GM10266 (cell line): ENCODE data around the gene WNK1.
"Not testable (repeated sequence)": the region's sequence is repeated elsewhere in the genome, so short reads cannot be mapped to it uniquely, and the experiment has no call there.

Experiments
- DNase-seq: peaks from one replicate; pipeline ENCODE4 v3.0.0; 2012; ENCODE audit errors: extremely low spot score
- TF ChIP-seq, protein P1 (sequence below): IDR thresholded peaks from 2 replicates; pipeline ENCODE4 v1.5.1; 2012; ENCODE audit warnings: mild to moderate bottlenecking, low read depth; ENCODE audit not compliant: control insufficient read depth, insufficient read depth; ENCODE audit errors: missing control alignments

WNK1 gene

DNA sequence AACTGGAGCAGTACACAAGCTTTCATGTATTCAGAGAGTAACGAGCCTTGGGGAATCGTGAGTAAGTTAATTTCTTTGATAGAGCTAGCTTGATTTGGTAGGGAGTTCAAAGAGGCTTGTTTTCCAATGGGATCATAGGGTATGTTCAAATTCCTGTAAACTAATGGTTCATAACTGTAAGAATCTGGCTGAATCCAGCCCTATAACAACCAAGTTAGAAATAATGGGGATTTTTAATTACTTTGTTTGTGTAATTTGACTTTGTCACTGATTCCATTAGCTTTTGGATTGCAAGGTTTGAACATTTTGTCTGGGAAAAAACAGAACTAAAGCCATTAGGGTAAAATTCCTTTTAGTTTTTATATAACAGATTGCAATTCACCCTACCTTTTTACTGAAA is 94.0 kb downstream of the WNK1 start:
- DNase-seq = no peak
- TF ChIP-seq, protein P1, sequence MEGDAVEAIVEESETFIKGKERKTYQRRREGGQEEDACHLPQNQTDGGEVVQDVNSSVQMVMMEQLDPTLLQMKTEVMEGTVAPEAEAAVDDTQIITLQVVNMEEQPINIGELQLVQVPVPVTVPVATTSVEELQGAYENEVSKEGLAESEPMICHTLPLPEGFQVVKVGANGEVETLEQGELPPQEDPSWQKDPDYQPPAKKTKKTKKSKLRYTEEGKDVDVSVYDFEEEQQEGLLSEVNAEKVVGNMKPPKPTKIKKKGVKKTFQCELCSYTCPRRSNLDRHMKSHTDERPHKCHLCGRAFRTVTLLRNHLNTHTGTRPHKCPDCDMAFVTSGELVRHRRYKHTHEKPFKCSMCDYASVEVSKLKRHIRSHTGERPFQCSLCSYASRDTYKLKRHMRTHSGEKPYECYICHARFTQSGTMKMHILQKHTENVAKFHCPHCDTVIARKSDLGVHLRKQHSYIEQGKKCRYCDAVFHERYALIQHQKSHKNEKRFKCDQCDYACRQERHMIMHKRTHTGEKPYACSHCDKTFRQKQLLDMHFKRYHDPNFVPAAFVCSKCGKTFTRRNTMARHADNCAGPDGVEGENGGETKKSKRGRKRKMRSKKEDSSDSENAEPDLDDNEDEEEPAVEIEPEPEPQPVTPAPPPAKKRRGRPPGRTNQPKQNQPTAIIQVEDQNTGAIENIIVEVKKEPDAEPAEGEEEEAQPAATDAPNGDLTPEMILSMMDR = no peak

DNA sequence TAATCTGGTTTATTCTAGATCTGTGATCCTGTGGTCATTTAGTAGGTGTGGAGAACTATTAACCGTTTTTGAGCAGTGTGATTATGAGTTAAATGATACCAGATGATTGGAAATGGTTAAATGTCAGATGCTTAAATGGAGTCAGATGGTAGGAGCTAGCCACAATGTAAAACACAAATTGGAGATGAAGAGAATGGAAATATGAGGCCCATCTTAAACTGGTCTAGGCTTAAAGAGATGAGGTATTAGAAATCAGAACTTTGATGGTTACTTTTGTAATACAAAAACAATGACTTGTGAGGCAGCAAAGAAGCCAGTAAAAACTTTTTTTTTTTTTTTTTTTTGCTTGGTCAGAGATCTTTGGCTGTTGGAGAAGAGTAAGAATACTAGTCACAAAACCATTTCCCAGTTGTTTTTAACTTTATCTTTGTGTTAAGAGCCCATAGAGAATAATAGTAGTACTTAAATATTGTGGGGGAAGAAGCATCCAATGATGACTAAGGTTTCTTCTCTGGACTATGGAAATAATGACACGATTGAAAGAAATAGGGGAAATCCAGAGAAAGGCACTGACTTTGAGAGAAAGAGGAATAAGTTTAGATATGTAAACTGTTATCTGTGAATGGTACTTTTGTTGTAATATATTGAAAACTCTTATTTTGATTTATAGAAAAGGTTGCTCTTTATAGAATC is 95.9 kb downstream of the WNK1 start:
- DNase-seq = peak; percentile 26
- TF ChIP-seq, protein P1 = no peak

DNA sequence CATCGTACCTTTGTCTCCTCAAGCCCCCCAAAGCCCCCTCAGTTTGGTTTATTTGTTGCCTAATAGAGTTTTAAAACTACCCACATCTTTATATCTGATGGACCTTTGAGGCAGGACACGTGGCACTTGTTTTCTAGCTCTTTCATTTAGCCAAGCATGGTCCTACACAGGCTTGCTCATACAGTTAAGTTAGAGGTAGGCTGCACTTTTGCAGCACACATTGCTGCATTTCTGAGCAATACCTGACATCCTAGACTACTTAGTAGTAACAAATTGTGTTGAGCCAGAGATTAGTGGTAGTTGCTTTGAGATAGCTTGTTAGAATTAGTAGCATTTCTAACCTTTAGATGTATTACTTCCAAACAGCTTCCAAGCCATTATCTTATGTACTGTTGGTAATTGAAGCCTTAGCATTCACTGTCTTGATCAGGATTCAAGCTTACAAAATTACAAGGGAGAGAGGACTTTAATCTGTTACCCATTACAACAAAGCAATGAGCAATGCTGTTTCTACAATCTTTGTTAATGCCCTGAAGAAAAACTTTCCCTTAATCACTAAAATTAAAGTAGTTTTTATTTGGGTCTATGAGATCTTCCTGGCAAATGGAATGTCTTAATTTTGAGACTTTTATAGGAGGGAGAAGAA is 96.6 kb downstream of the WNK1 start:
- TF ChIP-seq, protein P1 = no peak
- no peak for DNase-seq

DNA sequence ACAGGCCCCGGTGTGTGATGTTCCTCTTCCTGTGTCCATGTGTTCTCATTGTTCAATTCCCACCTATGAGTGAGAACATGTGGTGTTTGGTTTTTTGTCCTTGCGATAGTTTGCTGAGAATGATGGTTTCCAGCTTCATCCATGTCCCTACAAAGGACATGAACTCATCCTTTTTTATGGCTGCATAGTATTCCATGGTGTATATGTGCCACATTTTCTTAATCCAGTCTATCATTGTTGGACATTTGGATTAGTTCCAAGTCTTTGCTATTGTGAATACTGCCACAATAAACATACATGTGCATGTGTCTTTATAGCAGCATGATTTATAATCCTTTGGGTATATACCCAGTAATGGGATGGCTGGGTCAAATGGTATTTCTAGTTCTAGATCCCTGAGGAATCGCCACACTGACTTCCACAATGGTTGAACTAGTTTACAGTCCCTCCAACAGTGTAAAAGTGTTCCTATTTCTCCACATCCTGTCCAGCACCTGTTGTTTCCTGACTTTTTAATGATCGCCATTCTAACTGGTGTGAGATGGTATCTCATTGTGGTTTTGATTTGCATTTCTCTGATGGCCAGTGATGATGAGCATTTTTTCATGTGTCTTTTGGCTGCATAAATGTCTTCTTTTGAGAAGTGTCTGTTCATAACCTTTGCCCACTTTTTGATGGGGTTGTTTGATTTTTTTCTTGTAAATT is 97.5 kb downstream of the WNK1 start:
- DNase-seq = not testable (repeated sequence)

DNA sequence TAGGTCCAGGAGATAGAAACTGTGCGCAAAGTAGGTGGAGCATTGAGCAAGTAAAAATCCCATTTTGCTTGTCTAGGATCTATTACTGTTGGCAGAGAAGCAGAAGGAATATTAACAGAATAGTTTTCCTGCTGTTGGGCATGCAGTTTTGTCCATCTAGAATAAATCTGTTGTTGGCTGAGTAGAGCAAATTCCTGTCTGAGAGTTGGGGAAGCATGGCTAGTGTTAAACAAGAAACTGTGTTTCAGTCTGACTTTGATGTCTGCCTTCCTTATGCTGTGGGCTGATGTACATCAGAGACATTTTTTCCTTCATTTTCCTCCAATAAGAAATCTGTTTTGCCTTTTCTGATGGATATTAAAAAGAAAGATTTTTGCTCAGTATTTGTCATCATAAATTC is 99.0 kb downstream of the WNK1 start:
- no peak for DNase-seq
- TF ChIP-seq, protein P1 = no peak

DNA sequence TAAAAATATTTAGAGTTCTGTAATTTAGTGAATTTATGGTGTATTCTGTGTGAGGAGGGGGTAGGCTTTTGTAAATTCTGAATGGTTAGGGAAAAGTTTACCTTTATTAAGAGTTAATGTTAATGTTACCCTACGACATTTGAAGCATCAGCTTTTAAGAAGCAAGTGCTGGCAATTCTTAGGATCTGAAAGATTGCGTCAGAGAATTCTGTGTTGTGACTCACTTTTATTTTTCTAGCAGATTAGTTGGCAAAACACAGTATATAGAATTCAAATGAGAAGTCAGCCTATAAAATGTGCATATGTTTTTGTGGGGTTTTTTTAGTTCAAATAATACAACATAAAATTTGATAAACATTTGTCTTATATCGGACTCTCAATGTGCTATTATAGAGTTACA is 99.5 kb downstream of the WNK1 start:
- TF ChIP-seq, protein P1 = no peak
- DNase-seq = no peak

DNA sequence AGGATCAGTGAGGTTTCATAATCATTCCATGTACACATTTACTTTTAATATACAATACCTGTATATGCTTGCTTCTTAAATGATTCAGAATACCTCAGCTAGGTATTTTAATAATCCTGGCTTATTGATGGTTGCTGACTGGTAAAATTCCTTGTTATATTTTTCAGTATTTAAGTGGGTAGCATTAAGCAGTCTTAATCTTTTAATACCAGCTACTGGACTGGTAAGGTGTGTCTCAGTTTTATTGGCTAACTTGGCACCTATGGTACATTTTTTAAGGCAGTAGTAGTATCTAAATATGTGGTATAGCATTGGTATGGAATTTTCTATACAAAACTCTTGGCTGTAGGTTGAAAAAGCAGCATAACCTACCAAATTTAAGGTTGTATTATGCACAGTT is 100.5 kb downstream of the WNK1 start:
- no peak for DNase-seq
- TF ChIP-seq, protein P1 = no peak
